Measurements from ENCODE around the gene LRRC32. TPM values are rescaled to one million over a fixed set of nuclear protein-coding genes. Genes with fewer than 3 reads are reported as not detected.

Gene LRRC32
- total RNA-seq, 1 experiment from 2014 or later: 43.5 TPM

DNA sequence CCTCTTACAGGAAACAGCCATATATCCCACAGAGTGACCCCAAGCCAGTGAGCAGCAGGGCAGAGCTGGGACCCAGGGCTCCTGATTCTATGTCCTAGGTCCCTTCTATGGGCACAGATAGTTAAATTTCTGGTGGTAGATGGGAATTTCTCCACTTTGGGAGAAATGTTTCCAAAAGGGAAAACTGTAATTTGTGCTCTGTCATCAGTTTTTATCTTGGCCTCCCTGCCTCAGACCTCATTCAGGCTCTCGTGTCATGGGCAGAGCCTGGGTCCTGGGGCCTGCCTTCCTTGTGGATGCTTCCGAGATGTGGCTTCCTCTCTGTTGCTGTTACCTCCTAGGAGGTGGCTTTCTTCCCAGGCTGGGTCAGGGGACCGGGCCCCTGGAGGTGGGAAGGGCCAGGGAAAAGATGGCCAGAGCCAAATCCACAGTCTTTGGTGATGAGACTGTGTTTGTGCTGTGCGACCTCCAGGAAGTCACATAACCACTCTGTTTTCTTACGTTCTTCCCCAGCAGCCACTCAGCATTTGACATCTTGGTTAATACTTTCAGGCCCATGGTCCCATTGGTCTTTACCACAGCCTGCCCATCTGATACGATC lies 8.6 kb downstream of the LRRC32 start:
- no peaks in the 10 kb centered on the region; the same call in 1 of the 2 replicates for H3K36me3 ChIP-seq (ENCODE audit: insufficient read depth, low read length)
- H3K4me2 ChIP-seq (ENCODE audit: low read depth, low read length, poor library complexity, severe bottlenecking): no peak overlapping the region
- no peaks in the 10 kb centered on the region for H3K27me3 ChIP-seq (ENCODE audit: low read length)
- H3K79me2 ChIP-seq (ENCODE audit: low read length): no peaks in the 10 kb centered on the region
- peaks cover 7% of the 10 kb centered on the region; the same call in 1 of the 2 replicates for H4K20me1 ChIP-seq (ENCODE audit: insufficient read depth, low read depth, low read length)
- peaks cover 39% of the 10 kb centered on the region for H3K4me1 ChIP-seq (ENCODE audit: low read length)
- no peak for DNase-seq
- H2AFZ ChIP-seq (ENCODE audit: low read length): no peak overlapping the region
- H3K9me3 ChIP-seq (ENCODE audit: low read length): no peaks in the 10 kb centered on the region
- no peak overlapping the region for H3K27ac ChIP-seq (ENCODE audit: low read length)
- H3K9me2 ChIP-seq (replicated peaks; ENCODE audit: insufficient read depth, low read length): no peaks in the 10 kb centered on the region
- H3K4me3 ChIP-seq (ENCODE audit: low read length): no peak overlapping the region
- H3K9ac ChIP-seq (ENCODE audit: low read length): no peak overlapping the region

DNA sequence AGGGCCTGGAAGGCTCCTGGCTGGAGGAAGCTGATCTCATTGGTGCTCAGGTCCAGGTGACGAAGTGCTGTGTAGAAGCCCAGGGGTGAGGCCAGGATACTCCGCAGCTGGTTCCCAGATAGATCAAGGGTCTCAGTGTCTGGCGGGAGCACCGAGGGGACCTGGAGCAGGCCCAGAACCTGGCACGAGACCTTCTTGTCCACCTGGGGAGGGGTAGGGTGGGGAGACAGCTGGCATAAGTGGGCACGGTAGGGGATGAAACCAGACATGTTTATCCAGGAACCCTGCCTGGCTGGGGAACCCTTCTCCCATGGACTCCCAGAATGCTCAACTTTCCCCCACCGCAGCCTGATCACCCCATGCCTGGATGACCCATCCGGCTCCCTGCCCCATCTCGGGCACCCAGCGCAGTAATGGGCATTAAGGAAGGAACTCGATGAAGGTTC lies 9.2 kb downstream of the LRRC32 start:
- DNase-seq: no peak
- no peaks in the 10 kb centered on the region for H3K79me2 ChIP-seq (ENCODE audit: low read length)
- peaks cover 7% of the 10 kb centered on the region; the same call in 1 of the 2 replicates for H4K20me1 ChIP-seq (ENCODE audit: insufficient read depth, low read depth, low read length)
- no peaks in the 10 kb centered on the region for H3K9me3 ChIP-seq (ENCODE audit: low read length)
- no peaks in the 10 kb centered on the region for H3K27me3 ChIP-seq (ENCODE audit: low read length)
- H3K4me3 ChIP-seq (ENCODE audit: low read length): no peak overlapping the region
- no peaks in the 10 kb centered on the region; the same call in 1 of the 2 replicates for H3K36me3 ChIP-seq (ENCODE audit: insufficient read depth, low read length)
- H3K9me2 ChIP-seq (replicated peaks; ENCODE audit: insufficient read depth, low read length): no peaks in the 10 kb centered on the region
- H3K4me1 ChIP-seq (ENCODE audit: low read length): peaks cover 40% of the 10 kb centered on the region
- H2AFZ ChIP-seq (ENCODE audit: low read length): no peak overlapping the region
- no peak overlapping the region for H3K4me2 ChIP-seq (ENCODE audit: low read depth, low read length, poor library complexity, severe bottlenecking)
- H3K27ac ChIP-seq (ENCODE audit: low read length): no peak overlapping the region
- no peak overlapping the region for H3K9ac ChIP-seq (ENCODE audit: low read length)

- Histone ChIP-seq H3K27ac (ENCODE audit: low read length) (no peak overlapping the region), H3K79me2 (ENCODE audit: low read length) (no peaks in the 10 kb centered on the region), H3K4me2 (ENCODE audit: low read depth, low read length, poor library complexity, severe bottlenecking) (no peak overlapping the region), H2AFZ (ENCODE audit: low read length) (no peak overlapping the region), H3K9ac (ENCODE audit: low read length) (no peak overlapping the region), H3K9me2 (replicated peaks; ENCODE audit: insufficient read depth, low read length) (no peaks in the 10 kb centered on the region), H3K27me3 (ENCODE audit: low read length) (no peaks in the 10 kb centered on the region), H3K4me1 (ENCODE audit: low read length) (peaks cover 37% of the 10 kb centered on the region), H3K4me3 (ENCODE audit: low read length) (no peak overlapping the region), H3K9me3 (ENCODE audit: low read length) (no peaks in the 10 kb centered on the region), H3K36me3 (ENCODE audit: insufficient read depth, low read length) (no peaks in the 10 kb centered on the region; the same call in 1 of the 2 replicates), H4K20me1 (ENCODE audit: insufficient read depth, low read depth, low read length) (peaks cover 7% of the 10 kb centered on the region; the same call in 1 of the 2 replicates)
- DNase-seq: no peak
These were observed 9.8 kb downstream of the LRRC32 start for GRCh38 chr11:76660533-76661305.

- Histone ChIP-seq H3K27me3 (ENCODE audit: low read length) (no peaks in the 10 kb centered on the region), H3K9ac (ENCODE audit: low read length) (no peak overlapping the region), H3K4me1 (ENCODE audit: low read length) (peaks cover 31% of the 10 kb centered on the region), H3K9me3 (ENCODE audit: low read length) (no peaks in the 10 kb centered on the region), H3K4me2 (ENCODE audit: low read depth, low read length, poor library complexity, severe bottlenecking) (no peak overlapping the region), H3K27ac (ENCODE audit: low read length) (no peak overlapping the region), H2AFZ (ENCODE audit: low read length) (no peak overlapping the region), H3K79me2 (ENCODE audit: low read length) (no peaks in the 10 kb centered on the region), H3K9me2 (replicated peaks; ENCODE audit: insufficient read depth, low read length) (no peaks in the 10 kb centered on the region), H3K36me3 (ENCODE audit: insufficient read depth, low read length) (no peaks in the 10 kb centered on the region; the same call in 1 of the 2 replicates), H4K20me1 (ENCODE audit: insufficient read depth, low read depth, low read length) (peaks cover 7% of the 10 kb centered on the region; the same call in 1 of the 2 replicates), H3K4me3 (ENCODE audit: low read length) (no peak overlapping the region)
- DNase-seq: no peak
These were observed 10.6 kb downstream of the LRRC32 start for GRCh38 chr11:76659672-76660532.

GRCh38 chr11:76658651-76659650 lies 11.6 kb downstream of the LRRC32 start:
- H3K36me3 ChIP-seq (ENCODE audit: insufficient read depth, low read length): no peaks in the 10 kb centered on the region; the same call in 1 of the 2 replicates
- H3K79me2 ChIP-seq (ENCODE audit: low read length): no peaks in the 10 kb centered on the region
- H3K9me2 ChIP-seq (replicated peaks; ENCODE audit: insufficient read depth, low read length): no peaks in the 10 kb centered on the region
- H4K20me1 ChIP-seq (ENCODE audit: insufficient read depth, low read depth, low read length): peaks cover 3% of the 10 kb centered on the region; the same call in 1 of the 2 replicates
- no peak overlapping the region for H3K4me2 ChIP-seq (ENCODE audit: low read depth, low read length, poor library complexity, severe bottlenecking)
- H3K9me3 ChIP-seq (ENCODE audit: low read length): no peaks in the 10 kb centered on the region
- no peaks in the 10 kb centered on the region for H3K27me3 ChIP-seq (ENCODE audit: low read length)
- no peak overlapping the region for H3K9ac ChIP-seq (ENCODE audit: low read length)
- peaks cover 21% of the 10 kb centered on the region for H3K4me1 ChIP-seq (ENCODE audit: low read length)
- no peak overlapping the region for H2AFZ ChIP-seq (ENCODE audit: low read length)
- H3K4me3 ChIP-seq (ENCODE audit: low read length): no peak overlapping the region
- DNase-seq: no peak
- H3K27ac ChIP-seq (ENCODE audit: low read length): no peak overlapping the region

GRCh38 chr11:76658231-76658630 lies 12.3 kb downstream of the LRRC32 start:
- Histone ChIP-seq H4K20me1 (ENCODE audit: insufficient read depth, low read depth, low read length) (no peaks in the 10 kb centered on the region), H3K4me2 (ENCODE audit: low read depth, low read length, poor library complexity, severe bottlenecking) (no peak overlapping the region), H3K9me2 (replicated peaks; ENCODE audit: insufficient read depth, low read length) (no peaks in the 10 kb centered on the region), H2AFZ (ENCODE audit: low read length) (no peak overlapping the region), H3K36me3 (ENCODE audit: insufficient read depth, low read length) (no peaks in the 10 kb centered on the region; the same call in 1 of the 2 replicates), H3K27me3 (ENCODE audit: low read length) (no peaks in the 10 kb centered on the region), H3K9me3 (ENCODE audit: low read length) (no peaks in the 10 kb centered on the region), H3K27ac (ENCODE audit: low read length) (no peak overlapping the region), H3K9ac (ENCODE audit: low read length) (no peak overlapping the region), H3K79me2 (ENCODE audit: low read length) (no peaks in the 10 kb centered on the region), H3K4me3 (ENCODE audit: low read length) (no peak overlapping the region), H3K4me1 (ENCODE audit: low read length) (peaks cover 18% of the 10 kb centered on the region)
- DNase-seq: no peak
